Urinary bladder (tissue), 4 donors: Measurements from ENCODE around the gene BLOC1S1. TPM values are rescaled to one million over a fixed set of nuclear protein-coding genes. Genes with fewer than 3 reads are reported as not detected.
"Not testable (repeated sequence)": the region's sequence is repeated elsewhere in the genome, so short reads cannot be mapped to it uniquely, and the experiment has no call there.

Source experiments
- DNase-seq: peaks from one replicate; pipeline ENCODE4 v3.0.0-alpha.2; 2015; ENCODE audit errors: extremely low spot score
- H3K27ac ChIP-seq: one replicate; pipeline ENCODE4 v1.5.1; 2013; ENCODE audit warnings: low read depth, mild to moderate bottlenecking, moderate library complexity
- H3K36me3 ChIP-seq: one replicate; pipeline ENCODE4 v1.6.1; 2013; ENCODE audit warnings: mild to moderate bottlenecking, moderate library complexity; ENCODE audit not compliant: insufficient read depth
- H3K4me1 ChIP-seq: one replicate; pipeline ENCODE4 v1.6.1; 2013; ENCODE audit warnings: mild to moderate bottlenecking, moderate library complexity; ENCODE audit not compliant: insufficient read depth
- H3K4me3 ChIP-seq: one replicate; pipeline ENCODE4 v1.5.1; 2013; ENCODE audit warnings: low read depth, low read length
- WGBS: extraction: QIAGEN DNeasy Blood & Tissue Kit; methylation state at CpG from one replicate; pipeline ENCODE4 v1.1.7; 2013; 5-methylcytosine and 5-hydroxymethylcytosine counted together
- polyA plus RNA-seq: library from polyadenylated mRNA; stranded (reverse); fragments of 200-250 nt; gene quantifications from one replicate; pipeline ENCODE4 v1.2.3, GENCODE V29; 2013
- total RNA-seq: library from RNA; depleted of rRNA; stranded (reverse); fragments of >200 nt; gene quantifications from one replicate; pipeline ENCODE4 v1.2.3, GENCODE V29; 2014
- donor health status: healthy with polysubstance abuse.
- donor health status: healthy.

The BLOC1S1 gene
- total and polyA plus RNA-seq, 2 donors, result 48.4 to 237 TPM

GRCh38 chr12:55744340-55745030 lies 28.6 kb downstream of the BLOC1S1 start:
- no peaks in the 10 kb centered on the region for H3K4me1 ChIP-seq
- peak overlapping the region; percentile 76 for H3K4me3 ChIP-seq
- no peaks in the 10 kb centered on the region for H3K36me3 ChIP-seq
- H3K27ac ChIP-seq, result peak overlapping the region; percentile 11
- DNase-seq, result no peak
- 13% methylated on average over 11 of the region's 11 CpGs for WGBS

GRCh38 chr12:55745361-55746173 lies 29.7 kb downstream of the BLOC1S1 start:
- Histone ChIP-seq H3K36me3 (no peaks in the 10 kb centered on the region), H3K4me3 (no peak overlapping the region), H3K4me1 (no peaks in the 10 kb centered on the region), H3K27ac (no peak overlapping the region)
- WGBS, result 11% methylated on average over 13 of the region's 13 CpGs
- peak; percentile 64 for DNase-seq

- no peak for DNase-seq
- H3K4me1 ChIP-seq, result no peaks in the 10 kb centered on the region
- H3K4me3 ChIP-seq, result no peak overlapping the region
- no peak overlapping the region for H3K27ac ChIP-seq
- 44% methylated on average over 3 of the region's 3 CpGs for WGBS
- H3K36me3 ChIP-seq, result no peaks in the 10 kb centered on the region
Observed at GRCh38 chr12:55746174-55746912, 30.5 kb downstream of the BLOC1S1 start.

- H3K4me1 ChIP-seq, result no peaks in the 10 kb centered on the region
- no peak overlapping the region for H3K4me3 ChIP-seq
- no peaks in the 10 kb centered on the region for H3K36me3 ChIP-seq
- DNase-seq, result no peak
- H3K27ac ChIP-seq, result no peak overlapping the region
Observed at GRCh38 chr12:55746913-55747231, 31.0 kb downstream of the BLOC1S1 start.

- Histone ChIP-seq H3K4me3 (no peak overlapping the region), H3K36me3 (no peaks in the 10 kb centered on the region), H3K4me1 (no peaks in the 10 kb centered on the region), H3K27ac (no peak overlapping the region)
- 92% methylated on average over 18 of the region's 18 CpGs for WGBS
- no peak for DNase-seq
Observed at GRCh38 chr12:55748230-55748993, 32.6 kb downstream of the BLOC1S1 start.

- DNase-seq, result no peak
- H3K4me3 ChIP-seq, result no peak overlapping the region
- H3K36me3 ChIP-seq, result peaks cover 3% of the 10 kb centered on the region
- H3K4me1 ChIP-seq, result no peaks in the 10 kb centered on the region
- H3K27ac ChIP-seq, result no peak overlapping the region
- 45% methylated on average over 2 of the region's 2 CpGs for WGBS
Observed at GRCh38 chr12:55755246-55755645, 39.4 kb downstream of the BLOC1S1 start.

GRCh38 chr12:55757701-55758100 lies 41.9 kb downstream of the BLOC1S1 start:
- Histone ChIP-seq H3K4me1 (no peaks in the 10 kb centered on the region), H3K4me3 (no peak overlapping the region), H3K36me3 (peaks cover 3% of the 10 kb centered on the region), H3K27ac (no peak overlapping the region)
- 61% methylated on average over 2 of the region's 2 CpGs for WGBS
- DNase-seq, result no peak

GRCh38 chr12:55758575-55758974 lies 42.7 kb downstream of the BLOC1S1 start:
- WGBS, result 98% methylated on average over 4 of the region's 4 CpGs

GRCh38 chr12:55760663-55761062 lies 44.8 kb downstream of the BLOC1S1 start:
- peaks cover 5% of the 10 kb centered on the region for H3K36me3 ChIP-seq
- no peak overlapping the region for H3K27ac ChIP-seq
- no peak overlapping the region for H3K4me3 ChIP-seq
- no peaks in the 10 kb centered on the region for H3K4me1 ChIP-seq
- DNase-seq, result no peak
- WGBS, result 94% methylated on average over 6 of the region's 6 CpGs

More at GRCh38 chr12:55758575-55758974, 42.7 kb downstream of the BLOC1S1 start:
- DNase-seq, H3K27ac ChIP-seq, H3K4me1 ChIP-seq, H3K36me3 ChIP-seq, H3K4me3 ChIP-seq: not testable (repeated sequence)

- H3K4me1 ChIP-seq, result no peaks in the 10 kb centered on the region
- peaks cover 2% of the 10 kb centered on the region for H3K36me3 ChIP-seq
- DNase-seq, result no peak
- no peak overlapping the region for H3K4me3 ChIP-seq
- H3K27ac ChIP-seq, result no peak overlapping the region
Observed at GRCh38 chr12:55762646-55763045, 46.8 kb downstream of the BLOC1S1 start.

GRCh38 chr12:55765736-55766290 lies 50.0 kb downstream of the BLOC1S1 start:
- Histone ChIP-seq H3K4me1 (no peaks in the 10 kb centered on the region), H3K4me3 (no peak overlapping the region), H3K36me3 (peaks cover 6% of the 10 kb centered on the region), H3K27ac (no peak overlapping the region)
- no peak for DNase-seq
- 75% methylated on average over 5 of the region's 5 CpGs for WGBS

- Histone ChIP-seq H3K36me3 (peaks cover 6% of the 10 kb centered on the region), H3K27ac (no peak overlapping the region), H3K4me1 (no peaks in the 10 kb centered on the region), H3K4me3 (no peak overlapping the region)
- DNase-seq, result no peak
- 93% methylated on average over 4 of the region's 4 CpGs for WGBS
Observed at GRCh38 chr12:55767156-55767555, 51.3 kb downstream of the BLOC1S1 start.
